GM19025 (cell line): ENCODE measurements around the gene DAB1.

Source experiments
- ATAC-seq: cut with Tn5 transposase; IDR thresholded peaks from one replicate; pipeline ENCODE4 v1.9.1; 2021; ENCODE audit warnings: mild to moderate bottlenecking, low read depth, moderate library complexity; ENCODE audit not compliant: unreplicated experiment

The DAB1 gene

GRCh38 chr1:57279909-57280666 is 143.8 kb downstream of the DAB1 start:
- no peak for ATAC-seq

- ATAC-seq, result no peak
These were observed 145.3 kb downstream of the DAB1 start for GRCh38 chr1:57278558-57278957.

DNA sequence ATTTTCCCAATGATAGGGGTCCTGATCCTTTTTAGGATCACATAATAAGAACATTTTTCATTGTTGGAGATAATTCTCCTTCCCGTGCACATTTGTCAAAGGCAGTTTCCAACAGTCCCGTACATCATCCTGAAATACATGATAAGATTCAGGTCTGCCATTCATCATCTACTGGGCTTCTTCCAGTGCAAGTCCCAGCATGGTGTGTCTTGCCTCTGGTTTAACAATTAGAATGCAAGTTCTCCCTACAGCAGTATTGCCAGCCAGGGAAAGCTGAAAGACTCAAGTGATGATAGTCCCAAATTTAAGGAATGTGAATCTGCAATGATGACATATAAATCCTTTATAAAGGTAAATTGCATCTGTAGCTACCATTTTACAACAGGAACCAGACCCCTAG is 146.2 kb downstream of the DAB1 start:
- no peak for ATAC-seq

DNA sequence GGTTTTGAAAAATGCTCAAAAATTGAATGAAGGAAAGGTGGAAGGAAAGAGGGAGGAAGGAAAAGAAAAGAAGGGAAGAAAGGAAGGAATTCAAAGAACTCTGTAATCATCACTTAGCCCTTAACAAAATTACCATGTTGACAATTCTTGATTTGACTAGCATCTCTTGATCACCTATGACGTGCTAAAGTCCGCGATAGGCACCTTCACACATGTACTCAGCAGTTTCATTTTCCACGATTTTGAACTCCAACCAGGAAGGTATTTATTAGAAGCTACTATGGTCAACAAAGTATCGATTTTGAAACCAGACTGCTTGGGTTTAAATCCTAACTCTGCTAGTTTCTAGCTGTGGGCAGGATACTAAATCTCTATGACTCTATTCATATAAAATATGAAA is 146.9 kb downstream of the DAB1 start:
- no peak for ATAC-seq

DNA sequence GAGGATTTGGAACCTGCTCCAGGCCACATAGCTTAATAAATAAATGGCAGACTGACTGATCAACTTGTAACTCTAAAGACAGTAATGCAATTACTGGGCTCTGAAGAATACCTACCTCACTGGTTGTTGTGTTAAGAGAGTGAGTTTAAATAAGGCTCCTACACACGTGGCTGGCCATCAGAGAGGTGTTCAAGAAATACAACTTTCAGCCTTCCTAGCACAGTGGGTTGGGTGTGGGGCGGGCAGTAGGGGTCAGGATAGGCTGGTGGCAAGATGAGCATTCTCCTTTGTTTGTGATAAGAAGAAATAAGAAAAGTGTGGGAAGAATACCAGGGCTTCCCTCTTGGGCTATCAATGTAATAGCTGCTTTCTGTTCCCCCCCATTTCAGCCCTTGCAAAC is 151.3 kb downstream of the DAB1 start:
- ATAC-seq, result no peak

- no peak for ATAC-seq
These were observed 151.7 kb downstream of the DAB1 start for GRCh38 chr1:57272150-57272549.

DNA sequence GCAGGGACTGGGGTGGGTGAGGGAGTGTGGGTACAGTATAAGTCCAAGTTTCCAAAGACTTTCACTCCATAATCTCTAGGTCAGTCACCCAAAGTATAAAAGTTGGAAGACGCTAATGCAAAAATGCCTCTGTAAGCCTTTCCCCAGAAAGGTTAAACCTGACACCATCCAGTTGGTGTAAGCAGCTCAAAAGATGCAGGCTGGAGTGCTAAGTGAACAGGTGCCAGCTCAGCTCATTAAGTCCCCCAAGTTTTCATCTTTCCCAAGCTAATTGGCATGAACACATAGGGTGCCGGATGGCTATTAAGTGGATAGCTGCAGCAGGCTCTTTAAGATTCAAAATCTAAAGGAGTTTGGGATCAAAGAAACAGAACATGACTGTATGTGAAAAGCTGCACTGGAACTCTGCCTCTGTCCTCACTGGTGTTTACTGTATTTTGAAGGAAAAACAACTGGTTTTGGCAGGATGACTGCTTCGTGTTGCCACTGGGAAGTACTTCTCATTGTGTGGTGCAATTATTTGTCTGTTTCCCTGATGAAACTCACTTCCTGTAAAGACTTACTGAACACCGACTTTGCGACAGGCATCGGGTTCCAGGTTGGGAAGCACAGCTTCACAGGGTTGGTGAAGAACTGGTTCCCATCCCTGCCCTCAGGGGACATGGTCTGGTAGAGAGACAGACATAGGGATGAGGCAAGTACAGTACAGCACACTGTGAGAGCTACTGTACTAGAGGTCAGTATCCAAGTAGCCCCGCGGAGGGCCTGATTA is 152.7 kb downstream of the DAB1 start:
- ATAC-seq, result no peak

DNA sequence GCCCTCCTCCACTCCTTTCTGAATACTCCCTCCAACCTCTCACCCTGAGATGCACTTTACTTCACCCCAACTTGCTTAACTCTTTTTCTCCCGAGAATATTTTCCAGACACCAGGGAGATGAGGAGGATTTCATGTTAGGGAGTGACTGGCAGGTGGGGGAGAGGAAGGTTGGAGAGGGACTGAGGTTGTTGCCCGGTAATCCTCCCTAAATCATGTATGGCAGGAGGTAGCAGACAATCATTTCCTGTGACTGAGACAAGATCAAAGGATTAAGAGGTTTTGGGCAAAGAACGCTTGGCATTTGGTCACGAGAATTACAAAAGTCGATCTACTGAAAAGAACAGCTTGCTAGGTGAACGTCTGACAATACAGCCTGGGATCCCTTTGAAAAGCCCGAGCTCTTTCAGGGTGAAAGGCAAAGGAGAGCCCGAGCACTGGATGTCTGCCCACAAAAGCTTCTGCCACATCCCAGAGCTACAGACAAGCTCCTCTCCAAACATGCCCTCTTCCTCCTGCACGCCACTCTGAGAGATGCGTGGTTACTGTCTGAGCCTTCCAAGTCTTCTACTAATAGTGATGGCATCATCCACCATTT is 154.1 kb downstream of the DAB1 start:
- no peak for ATAC-seq

DNA sequence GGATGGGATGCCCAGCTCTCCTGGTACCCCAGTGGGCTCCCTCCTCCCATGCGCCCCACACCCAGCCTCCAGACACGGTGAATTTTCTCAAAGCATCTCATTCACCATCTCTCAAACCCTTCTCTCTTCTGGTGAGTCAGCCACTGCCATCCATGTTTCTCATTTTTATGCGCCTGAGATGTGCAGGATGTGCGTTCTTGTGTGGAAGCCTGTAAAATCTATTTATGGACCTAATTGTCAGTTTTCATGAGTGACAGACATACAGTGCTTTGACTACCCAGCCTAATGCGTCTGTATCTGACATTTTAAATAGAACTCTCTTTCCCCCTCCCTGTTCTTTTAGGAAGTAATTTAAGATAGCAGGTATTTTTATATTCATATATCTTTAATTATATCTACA is 158.8 kb downstream of the DAB1 start:
- no peak for ATAC-seq

DNA sequence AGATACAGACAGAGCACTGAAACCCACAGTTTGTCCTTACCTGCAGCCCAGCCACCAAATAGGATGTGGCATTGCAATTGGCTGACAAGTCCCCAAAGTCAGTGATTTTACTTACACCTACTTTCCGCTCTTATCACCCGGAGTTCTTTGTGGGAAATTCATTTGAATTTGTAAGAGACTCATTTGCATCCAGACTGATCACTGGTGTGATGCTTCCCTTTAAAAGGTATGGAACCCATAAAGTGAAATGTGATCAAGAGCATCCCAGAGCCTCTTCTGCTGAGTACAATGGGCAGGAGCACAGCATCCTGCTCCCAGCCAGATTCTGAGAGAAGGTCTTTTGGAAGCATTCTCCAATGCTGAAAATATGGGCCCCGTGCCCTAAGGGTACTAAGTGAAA is 161.4 kb downstream of the DAB1 start:
- no peak for ATAC-seq

DNA sequence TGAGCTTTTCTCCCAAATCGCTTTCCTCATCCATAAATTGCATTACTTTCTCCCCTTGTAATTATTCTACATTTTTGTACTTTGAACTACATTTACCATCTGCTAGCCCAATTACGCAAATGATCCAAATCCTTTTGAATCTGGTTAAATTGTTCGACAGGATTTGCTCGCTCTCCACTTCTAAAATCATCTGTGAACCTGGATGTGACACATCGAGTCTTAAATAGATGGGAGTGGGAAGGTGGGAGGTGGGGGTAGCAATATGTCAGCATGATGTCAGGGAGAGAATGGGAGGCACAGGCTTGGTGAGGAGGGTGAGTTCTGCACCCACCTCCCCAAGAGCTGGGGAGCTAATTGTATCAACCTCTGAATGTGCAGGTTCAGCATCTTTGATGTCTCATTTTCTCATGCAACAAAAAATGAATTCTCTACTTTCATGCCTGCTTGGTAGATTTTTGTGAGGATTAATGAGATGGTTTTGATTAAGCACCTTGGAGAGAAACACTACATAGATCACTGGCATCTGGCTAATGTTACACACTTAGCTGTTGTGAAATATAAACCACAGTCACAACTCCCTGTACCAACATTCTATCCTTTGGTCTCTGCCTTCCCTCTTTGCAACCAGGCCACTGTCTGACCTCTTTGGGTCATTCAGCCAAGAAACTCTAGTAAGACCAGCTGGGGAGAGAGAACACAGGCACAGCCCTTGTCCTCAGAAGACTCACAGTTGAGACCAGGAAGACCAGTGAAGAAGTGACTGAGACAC is 165.1 kb downstream of the DAB1 start:
- no peak for ATAC-seq

DNA sequence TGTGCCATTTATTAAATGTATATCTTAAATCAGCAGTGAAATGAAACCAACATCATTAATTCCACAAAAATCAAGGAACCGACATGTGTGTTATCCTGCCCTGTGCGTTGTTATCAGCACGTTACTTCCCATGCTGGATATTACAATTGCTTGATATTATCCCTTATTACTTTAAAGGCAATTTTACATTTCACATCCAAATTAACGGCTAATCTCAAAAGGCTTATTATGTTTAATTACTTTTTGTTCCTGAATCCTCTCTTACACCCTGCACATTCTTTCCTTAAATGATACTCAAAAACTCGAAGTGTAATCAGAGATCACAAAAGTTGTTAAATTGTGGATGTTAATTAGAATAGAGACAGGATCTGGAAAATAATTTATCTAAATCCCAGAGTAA is 167.9 kb downstream of the DAB1 start:
- ATAC-seq, result no peak

DNA sequence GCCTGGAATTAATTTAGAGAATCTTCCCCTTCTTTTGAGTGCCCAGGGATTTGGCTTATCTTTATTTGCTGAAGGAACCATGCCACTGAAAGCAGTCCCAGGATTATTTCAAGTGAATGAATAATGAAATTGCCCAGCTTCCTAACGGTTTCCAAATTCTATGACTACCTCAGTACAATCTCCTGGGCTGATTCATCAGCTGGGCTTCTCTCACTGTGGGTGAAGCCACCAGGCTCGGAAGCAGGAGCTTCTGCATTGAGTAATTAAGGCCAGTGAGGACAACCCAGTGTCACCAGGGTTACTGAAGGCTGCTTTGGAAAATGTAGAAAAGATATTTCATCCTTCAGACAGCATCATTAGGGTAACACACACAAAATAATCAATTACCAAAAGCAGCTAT is 169.8 kb downstream of the DAB1 start:
- ATAC-seq, result no peak

DNA sequence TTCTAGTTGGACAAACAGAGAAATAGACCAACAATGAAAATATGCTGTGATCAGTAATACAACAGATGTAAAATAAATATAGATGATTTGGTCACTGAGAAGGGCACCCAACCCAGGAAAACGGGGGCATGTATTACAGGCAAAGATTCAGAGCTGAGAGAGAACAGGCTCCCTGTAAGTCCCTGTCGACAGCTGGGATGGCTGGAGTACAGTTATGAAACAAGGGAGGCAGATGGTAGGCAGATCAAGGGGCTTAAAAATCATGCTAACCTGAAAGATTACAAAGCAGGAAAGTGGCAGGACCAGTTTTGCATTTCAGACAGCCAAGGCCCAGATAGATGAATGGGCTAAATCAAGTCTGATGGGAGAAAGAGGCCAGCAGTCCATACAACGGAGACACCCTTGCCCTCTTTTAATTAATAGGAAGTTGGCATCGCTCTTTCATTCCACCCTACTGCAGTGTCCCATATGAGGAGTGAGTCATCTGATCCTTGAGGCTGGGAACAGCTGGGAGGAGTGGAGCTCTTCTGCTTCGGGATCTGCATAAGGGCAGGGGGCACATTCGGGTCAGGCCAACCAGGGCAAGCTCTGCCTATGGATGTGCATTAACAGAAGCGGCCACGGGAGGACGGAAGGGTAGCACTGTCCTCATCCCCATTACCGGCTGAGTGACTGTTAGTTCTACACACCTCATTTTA is 171.1 kb downstream of the DAB1 start:
- ATAC-seq, result no peak

GRCh38 chr1:57250021-57250420 is 173.8 kb downstream of the DAB1 start:
- ATAC-seq, result no peak

DNA sequence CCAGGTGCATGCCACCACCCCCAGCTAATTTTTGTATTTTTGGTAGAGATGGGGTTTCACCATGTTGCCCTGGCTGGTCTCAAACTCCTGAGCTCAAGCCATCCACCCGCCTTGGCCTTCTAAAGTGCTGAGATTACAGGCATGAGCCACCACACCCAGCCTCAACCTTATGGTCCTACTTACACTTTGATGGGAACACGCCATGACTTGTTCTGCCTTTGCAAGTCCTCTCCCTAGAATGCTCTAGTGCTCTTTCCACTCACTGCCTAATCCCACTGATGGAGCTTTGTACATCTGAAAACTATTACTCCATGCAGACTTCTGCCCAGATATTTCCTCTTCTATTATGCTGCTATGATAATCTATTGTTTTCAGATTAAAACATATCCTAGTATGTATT is 174.3 kb downstream of the DAB1 start:
- ATAC-seq, result no peak

DNA sequence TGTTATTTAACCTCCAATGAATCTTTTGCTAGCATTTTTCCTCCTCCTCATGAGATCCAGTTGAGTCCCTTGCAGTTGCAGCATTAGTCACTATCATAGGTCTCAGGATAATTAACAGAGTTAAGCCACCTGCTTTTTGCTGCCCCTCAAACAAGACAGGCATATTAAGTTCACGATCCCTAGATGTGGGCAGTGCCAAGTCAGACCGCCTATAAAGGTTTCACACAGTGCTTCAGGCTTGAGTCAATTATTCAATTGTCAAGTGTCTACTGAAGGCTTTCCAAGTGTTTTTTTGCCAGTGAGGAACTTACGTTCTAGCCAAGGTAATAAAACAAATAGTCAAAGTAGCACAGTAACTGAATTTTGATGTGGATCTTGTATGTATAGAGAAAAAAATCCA is 175.0 kb downstream of the DAB1 start:
- ATAC-seq, result no peak

DNA sequence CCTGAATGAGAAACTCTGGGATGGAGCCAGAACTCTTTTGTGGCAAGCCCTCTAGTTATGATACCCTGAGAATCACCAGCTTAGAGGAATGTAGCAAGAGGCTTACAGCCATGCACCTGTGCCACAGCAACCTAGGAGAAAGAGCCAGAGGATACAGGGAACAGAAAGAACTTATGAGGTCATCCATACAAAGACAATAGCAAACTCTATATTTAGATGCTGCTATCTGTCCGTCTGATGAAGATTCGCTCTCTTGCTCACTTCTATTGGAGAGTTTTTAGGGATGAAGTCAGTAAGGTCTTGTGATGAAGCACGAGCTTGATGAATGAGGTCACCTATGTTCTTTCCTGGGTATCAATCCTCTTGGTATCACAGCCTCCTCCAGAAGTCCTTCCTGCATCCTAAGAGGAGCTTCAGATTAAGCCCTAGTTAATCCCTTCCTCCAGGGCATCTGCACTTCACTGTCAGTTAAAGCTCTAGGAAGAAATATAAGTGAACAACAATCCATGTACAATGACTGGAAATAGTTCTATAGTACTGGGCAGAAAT is 185.6 kb downstream of the DAB1 start:
- no peak for ATAC-seq

- ATAC-seq, result no peak
These were observed 187.9 kb downstream of the DAB1 start for GRCh38 chr1:57235730-57236510.
